ENCODE measurements around the gene RPL15.

The RPL15 gene

GRCh38 chr3:23937296-23937695, 20.4 kb downstream of the RPL15 start:
- DNase-seq = no peak

- no peak for DNase-seq
Measured at GRCh38 chr3:23938688-23939087, 21.8 kb downstream of the RPL15 start.

DNA sequence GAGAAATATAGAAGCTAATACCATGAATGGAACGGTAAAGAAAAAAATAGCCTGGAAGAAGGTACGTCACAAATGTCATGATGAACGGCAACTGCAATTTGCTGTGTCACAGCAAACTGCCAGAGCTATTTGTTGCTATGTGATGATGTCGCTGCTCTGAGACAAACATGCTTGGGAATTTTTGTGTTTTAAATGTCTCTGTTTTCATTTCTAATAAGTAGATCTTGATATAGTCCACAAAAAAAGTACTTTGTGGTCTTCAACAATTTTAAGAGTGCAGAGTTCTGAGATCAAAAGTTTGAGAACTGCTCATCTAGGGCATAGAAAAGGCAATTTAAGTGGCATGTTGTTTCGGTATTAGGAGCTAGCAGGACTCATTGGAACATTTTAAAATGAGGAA, 23.8 kb downstream of the RPL15 start:
- DNase-seq = no peak

DNA sequence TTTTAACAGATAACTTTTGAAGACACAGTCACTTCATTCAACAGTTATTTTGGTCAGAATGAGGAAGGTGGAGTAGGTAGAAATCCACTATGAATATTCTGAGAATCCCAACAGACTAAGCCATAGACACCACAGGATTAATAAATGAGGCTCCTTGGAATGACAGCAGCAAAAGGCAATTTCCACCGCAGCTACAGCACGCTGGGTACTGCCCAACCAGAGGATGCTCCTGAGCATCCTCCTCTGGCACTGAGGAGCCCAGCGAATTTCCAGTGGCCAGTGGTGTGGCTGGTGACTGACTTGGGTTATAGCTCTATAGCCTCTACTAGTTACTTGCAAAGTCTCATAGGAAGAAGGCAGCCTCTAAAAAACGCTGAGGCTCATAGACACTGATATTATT, 24.5 kb downstream of the RPL15 start:
- DNase-seq = no peak

GRCh38 chr3:23942546-23942945, 25.6 kb downstream of the RPL15 start:
- no peak for DNase-seq

- no peak for DNase-seq
Measured at GRCh38 chr3:23944007-23944783, 27.3 kb downstream of the RPL15 start.

- peak; percentile 82 for DNase-seq
Measured at GRCh38 chr3:23944861-23945662, 28.1 kb downstream of the RPL15 start, which contains the start of gene NR1D2. Gene NR1D2 (plus strand): TSS chr3:23945286. CDS start chr3:23945579, 293 bp downstream.

- no peak for DNase-seq
Measured at GRCh38 chr3:23945663-23945912, 28.7 kb downstream of the RPL15 start.

GRCh38 chr3:23945913-23946687, 29.2 kb downstream of the RPL15 start:
- peak; percentile 98 for DNase-seq

DNA sequence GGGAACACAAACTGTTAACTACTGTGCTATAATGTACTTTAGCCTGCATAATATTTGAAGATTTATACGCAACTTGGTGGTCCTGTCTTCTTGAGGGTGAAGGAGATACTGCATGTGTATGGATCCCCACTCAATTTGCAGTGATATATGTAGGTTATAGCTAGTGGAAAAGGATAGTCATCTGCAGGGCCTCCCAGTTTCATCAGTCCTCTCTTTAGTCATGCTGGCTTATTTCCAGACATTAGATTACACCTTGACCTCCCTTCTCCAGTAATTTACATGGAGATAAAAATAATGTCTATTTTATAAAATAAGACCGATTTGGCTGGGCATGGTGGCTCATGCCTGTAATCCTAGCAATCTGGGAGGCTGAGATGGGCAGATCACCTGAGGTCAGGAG, 31.8 kb downstream of the RPL15 start:
- no peak for DNase-seq

GRCh38 chr3:23949784-23950183, 32.9 kb downstream of the RPL15 start:
- no peak for DNase-seq

DNA sequence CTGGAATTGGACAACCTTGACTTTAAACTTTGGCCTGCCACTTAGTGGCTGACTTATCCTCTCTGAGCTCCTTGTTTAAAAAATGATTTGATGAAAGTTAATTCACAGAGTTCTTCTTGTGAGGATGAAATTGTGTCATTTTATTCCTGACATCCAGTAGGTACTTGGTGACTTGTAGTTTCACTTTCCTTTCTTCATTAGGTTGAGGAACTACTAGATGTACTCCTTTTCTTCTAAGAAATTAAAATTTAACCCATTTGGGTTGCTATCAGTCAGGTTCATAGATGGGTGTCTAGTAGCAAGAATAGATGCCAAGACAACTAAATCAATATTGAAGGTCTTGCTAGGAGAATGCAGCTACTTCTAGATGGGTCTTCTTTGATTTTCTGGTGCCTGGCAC, 33.4 kb downstream of the RPL15 start:
- no peak for DNase-seq

GRCh38 chr3:23952646-23953045, 35.7 kb downstream of the RPL15 start:
- DNase-seq = peak; percentile 35

DNA sequence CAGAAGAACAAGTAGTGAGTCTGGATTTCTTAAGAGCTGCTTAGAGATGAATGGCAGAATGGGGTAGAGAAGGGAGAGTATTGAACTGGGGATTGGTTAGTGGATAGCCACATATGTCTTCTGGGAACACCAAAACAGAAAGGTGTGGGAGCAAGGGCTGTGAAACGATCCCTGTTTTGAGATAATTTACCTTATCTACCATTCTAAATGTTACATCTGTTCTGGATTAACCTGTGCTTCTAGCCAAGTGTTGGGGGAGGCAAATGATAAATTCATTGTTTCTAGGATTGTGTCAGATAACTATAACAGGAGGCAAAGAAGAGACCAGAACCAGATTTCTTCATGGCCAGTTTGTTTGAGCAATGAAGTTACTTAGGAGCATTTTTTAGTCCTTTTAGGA, 36.6 kb downstream of the RPL15 start:
- no peak for DNase-seq

GRCh38 chr3:23954144-23954543, 37.2 kb downstream of the RPL15 start:
- DNase-seq = no peak

GRCh38 chr3:23956701-23957100, 39.8 kb downstream of the RPL15 start:
- no peak for DNase-seq

GRCh38 chr3:23959135-23959900, 42.4 kb downstream of the RPL15 start:
- no peak for DNase-seq

GRCh38 chr3:23960649-23961048, 43.7 kb downstream of the RPL15 start:
- no peak for DNase-seq

DNA sequence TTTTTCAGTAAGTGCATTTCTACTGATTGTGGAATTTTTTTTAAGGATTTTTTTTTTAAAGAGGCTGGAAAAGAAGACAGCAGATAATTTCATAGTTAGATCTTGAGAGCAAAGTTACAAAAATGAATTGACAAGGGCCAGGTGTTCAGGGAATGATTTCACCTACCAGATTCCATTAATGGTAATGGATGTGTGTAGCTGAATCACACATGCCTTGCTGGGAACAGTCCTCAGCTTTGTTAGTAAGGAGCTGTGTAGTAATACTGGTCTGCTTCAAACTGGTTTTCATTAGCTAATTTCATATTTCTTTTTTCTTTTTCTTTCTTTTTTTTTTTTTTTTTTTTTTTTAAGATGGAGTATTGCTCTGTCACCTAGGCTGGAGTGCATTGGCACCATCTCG, 44.1 kb downstream of the RPL15 start:
- DNase-seq = no peak

GRCh38 chr3:23961913-23962312, 45.0 kb downstream of the RPL15 start:
- no peak for DNase-seq

DNA sequence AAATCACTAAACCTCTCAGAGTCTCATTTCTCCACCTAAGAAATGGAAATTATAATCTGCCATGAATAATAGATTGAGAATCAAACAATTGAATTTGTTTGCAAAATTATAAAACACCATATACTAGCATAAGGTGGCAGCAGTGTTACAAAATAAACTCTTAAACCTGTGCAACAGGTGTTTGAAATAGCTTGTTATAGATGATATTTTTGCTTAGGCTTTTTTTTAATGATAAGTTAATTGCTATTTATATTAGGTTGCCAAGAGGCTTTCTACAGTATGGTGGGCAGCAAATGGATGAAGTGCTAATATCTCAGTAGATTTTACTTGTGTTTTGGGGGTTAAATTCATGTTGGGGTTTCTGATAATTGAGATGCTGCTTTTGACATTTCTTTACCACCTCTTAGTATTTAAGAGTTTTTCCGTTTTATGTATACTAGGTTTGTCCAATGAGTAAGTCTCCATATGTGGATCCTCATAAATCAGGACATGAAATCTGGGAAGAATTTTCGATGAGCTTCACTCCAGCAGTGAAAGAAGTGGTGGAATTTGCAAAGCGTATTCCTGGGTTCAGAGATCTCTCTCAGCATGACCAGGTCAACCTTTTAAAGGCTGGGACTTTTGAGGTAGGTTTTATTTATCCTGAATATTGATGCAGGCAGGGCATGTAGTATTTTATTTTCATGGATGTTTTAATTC, 47.8 kb downstream of the RPL15 start:
- no peak for DNase-seq

DNA sequence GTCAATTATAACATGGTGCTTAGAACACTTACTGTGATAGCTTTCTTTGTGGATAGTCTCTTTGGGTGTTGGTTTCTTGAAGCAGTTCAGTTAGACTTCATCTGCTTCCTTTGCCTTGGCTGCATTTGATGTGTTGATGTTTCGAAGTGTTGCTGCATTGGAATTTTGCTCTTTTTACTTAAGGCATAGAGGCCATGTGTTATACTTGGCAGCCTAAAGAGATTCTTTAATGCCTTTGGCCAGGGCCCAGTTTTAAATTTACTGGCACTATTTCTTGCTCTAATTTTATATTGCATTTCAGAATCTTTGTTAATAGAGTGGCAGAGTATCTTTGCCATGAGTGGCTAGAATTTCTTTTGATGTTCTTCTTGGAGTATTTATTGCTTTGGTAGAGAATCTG, 49.4 kb downstream of the RPL15 start:
- no peak for DNase-seq
